H4 (cell line): ENCODE data around the gene PRIMPOL. TPM values are rescaled to one million over a fixed set of nuclear protein-coding genes. Genes with fewer than 3 reads are reported as not detected.
A peak's percentile ranks its signal among the peaks of the same experiment; 100 is the strongest.

Experiments
- DNase-seq: peaks from one replicate; pipeline ENCODE4 v3.0.0-alpha.2; 2015; ENCODE audit warnings: low spot score
- total RNA-seq: library from RNA; depleted of rRNA; stranded (reverse); fragments of >200 nt; shearing (Covaris generic); gene quantifications from 2 replicates; pipeline ENCODE4 v1.2.3, GENCODE V29; 2014

Gene PRIMPOL
- total RNA-seq, 1 experiment from 2014 or later = 26.9 TPM

DNA sequence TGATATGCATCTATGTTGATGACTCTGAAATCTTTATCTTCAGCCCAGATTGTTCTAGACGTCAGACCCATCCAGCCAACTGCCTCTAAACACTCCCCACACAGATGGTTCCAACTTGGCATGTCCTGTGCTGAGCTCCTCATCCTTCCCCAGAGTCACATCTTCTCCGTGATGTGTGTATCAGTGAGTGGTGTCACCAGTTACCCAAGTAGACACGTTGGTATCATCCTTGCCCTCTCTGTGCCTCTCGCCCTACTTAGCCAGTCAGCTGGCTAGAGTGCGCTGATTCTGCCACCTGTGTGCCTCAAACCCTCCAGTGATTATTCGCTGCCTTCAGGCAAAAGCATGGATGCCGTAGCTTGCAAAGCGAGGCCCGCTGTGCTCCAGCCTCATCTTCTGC lies 18.6 kb downstream of the PRIMPOL start:
- no peak for DNase-seq

DNA sequence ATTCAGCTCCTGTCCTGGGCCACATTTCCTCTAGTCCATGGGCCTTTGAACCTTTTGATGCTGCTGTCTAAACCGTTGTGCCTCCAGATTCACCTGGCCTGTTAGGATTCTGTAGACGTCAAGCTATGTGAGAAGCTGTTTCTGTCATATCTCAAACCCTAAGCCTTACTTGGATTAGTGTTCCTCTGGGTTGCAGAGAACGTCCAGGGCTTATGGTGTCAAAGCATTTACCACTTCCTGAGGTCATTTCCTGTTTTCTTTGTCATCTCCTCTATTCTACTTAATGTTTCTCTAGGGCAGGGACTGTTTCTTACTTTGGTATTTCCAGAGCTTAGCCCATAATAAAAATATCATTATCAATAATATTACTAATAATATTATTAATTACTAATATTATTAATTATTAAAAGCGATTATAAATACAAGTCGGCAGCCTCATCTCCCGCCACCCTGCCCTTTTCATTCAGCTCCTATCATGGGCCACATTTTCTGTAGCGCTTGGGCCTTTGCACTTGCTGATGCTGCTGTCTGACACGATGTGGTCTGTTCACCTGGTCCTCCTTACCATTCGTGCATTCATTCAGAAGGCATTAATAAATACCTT lies 19.1 kb downstream of the PRIMPOL start:
- DNase-seq = no peak

DNA sequence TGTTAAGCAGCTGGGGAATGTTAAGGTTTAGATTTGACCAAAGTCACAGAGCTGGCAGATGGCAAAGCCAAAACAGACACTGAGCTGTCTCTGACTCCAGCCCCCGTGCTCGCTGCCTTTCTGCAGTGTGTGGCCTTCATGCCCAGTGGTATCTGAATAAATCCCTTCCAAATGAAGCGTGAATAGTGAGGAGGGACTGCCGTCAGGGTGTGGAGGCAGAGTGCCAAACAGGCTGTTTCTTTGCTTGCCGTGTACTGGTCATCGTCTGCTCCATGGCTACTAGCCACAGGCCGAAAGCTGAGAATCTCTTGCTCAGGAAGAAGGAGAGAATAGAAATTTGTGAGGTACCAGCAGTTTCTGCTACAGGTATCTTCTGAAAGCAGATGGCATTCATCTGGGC lies 19.7 kb downstream of the PRIMPOL start:
- no peak for DNase-seq

DNA sequence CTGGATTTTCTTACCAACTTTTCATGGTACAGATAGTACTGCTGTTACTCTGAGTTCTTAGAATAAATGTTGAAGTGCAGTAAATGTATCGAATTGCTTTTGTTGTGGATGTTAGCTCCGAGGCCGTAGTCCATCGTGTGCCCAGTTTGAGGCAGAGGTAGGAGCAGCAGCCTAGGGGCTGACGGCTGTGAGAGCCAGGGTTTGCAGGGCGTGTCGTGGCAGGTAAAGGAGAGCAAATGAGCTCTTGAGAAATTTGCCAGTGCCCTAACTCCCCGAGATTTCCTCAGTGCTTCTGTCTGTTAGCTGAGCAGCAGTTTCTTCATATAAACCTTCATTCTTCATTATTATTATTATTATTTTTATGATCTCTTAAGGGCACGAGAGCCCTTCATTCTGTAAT lies 21.6 kb downstream of the PRIMPOL start:
- no peak for DNase-seq

DNA sequence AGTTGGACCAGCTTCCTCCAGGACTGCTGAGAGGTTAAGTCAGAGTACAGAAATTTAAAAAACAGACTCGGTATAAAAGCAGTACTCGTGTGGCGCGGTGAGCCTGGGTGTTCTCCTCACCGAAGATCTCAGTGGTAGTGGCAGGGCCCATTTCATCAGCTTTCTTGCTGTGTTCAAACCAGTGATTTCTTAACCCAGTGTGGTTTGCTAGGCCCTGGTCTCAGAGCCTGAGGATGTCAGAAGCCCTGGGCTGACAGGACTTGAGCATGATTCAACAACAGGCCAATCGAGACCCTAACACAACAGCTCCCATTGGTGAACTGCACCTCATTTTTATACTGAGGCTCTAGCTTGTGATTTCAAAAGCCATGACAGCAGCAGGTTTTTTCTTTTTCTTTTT lies 23.2 kb downstream of the PRIMPOL start:
- no peak for DNase-seq

DNA sequence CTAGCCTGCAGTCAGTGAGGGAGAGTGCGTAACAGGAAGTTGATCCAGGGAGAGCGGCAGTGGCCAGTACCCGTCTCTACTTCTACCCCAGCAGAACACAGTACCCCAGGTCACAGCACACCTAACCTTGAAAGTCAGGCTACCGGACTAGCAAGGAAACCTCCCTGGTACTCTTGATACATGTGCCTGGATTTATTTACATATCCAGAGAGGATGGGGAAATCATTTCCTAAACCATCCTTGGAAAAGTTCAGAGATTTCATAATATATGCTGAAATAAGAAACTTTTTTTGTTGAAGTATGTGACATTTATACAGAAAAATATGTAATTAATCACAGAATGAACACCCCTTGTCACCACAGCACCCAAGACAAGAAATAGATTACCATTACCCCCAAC lies 24.5 kb downstream of the PRIMPOL start:
- DNase-seq = no peak

DNA sequence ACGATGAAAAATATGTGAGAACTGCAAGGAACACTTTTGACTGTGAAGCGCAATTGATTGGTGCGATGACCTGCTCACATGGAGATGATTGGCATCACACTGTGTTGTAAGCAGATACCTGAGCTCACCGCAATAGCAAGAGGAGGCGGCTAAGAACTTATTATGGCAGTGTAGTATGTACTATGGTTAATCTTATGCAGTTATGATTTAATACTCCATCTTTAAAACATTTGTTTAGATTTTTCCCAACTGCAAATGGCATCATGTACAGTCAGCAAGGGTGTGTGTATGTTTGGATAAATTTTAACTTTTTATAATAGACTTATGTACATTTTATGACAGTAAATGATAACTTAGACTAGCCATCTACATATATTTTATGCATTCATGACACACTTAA lies 25.5 kb downstream of the PRIMPOL start:
- no peak for DNase-seq

DNA sequence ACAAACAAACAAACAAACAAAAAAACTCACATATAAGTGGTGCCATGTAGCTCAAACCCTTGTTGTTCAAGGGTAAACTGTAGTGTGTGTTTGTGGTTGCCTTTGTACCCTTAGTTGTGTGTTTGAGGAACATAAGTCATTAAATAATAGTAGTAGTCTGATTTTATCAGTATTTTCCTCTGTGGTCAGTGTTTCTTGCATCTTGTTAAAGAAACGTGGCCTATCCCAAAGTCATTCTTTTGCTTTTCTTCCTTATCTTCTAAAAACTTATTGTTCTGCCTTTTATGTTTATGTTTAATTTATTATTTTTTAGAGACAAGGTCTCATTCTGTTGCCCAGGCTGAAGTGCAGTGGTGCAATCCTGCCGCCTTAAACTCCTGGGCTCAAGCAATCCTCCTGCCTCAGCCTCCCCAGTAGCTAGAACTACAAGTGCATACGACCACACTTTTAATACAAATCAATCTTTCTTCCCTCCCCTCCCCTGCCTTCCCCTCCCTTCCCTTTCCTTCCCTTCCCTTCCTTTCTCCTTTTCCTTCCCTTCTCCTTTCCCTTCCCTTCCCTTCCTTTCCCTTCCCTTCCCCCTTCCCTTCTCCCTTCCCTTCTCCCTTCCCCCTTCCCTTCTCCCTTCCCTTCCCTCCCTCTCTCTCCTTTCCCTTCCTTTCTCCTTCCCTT lies 26.4 kb downstream of the PRIMPOL start:
- DNase-seq = no peak

DNA sequence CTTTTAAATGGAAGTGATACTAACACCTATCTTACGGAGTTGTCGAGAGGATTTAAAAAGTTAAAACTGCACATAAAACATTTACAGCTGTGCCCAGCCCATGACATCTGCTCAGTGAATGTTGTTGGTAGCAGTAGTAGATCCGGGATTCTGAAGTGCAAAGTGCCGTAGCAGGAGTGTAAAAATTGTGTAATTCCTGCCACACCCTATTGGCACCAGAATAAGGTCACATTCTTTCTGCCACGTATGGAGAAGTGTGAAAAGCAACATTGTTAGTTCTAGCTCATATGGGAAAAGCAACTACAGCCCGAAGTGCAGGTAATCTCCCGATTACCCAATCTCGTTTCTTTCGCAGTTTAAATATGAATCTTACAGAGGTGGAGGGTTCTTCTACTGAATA lies 31.2 kb downstream of the PRIMPOL start:
- DNase-seq = no peak

DNA sequence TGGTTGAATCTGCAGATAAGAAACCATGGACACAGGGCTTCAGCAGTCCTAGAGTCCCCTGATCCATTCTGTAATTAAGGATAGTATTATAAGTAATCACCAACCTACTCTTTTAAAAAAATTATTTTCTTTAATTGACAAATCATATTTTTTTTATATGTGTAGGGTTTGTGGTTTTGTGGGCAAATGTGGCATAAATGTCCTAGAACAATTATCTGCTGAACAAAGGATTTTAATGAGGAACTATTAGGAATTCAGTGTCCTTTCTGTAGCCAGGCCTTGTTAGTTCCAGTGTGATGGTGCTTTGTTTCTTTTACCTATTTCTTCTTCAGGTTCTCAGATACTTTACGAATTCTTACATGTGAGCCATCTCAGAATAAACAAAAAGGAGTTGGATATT lies 32.4 kb downstream of the PRIMPOL start:
- no peak for DNase-seq

DNA sequence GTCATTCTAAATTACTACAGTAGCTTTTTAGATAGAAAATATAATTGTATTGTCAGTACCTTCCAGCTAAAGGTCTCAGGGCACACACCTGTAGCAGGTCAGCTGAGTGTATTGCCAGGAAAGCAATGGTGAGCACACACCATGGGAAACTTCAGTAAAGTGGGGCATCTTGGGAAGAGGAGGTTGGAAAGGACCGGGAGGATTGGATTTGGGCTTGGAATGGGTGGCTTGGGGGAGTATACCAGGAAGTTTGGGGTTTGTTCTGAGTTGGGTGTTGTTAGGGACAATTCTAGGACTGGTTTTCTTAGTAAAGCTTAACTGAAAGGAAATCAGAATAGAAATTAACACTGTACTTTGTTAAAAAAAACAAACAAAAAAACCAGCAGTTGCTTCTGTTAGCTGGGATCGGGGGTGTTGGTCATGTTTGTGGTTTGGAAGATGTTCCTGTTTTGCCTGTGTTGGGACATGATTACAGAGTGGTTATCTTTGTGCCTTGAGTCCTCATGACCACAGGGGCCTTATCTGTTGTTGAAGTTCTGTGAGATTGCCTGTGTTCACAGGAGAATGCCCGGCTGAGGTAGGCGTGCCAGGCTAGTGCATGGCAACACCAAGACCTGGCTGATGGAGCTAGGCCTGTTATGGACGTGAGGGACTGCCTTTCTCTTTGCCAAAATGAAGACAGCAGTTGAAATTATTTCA lies 35.1 kb downstream of the PRIMPOL start:
- DNase-seq = no peak

DNA sequence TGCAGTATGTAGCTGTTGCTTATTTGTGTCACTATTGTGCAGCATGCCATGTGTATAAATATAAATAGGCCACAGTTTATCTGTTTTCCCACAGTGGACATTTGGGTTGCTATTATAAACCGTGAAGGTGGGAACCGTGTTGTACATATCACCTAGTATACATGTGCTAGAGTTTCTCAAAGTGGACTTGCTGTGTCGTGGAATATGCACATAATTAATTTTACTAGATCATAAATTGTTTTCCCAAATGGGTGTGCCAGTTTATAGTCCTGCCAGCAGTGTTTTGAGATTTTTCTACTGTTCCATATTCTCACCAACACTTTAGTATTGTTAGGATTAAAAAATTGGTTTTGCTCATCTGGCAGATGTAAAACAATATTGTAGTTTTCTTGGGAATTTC lies 38.5 kb downstream of the PRIMPOL start:
- DNase-seq = no peak

DNA sequence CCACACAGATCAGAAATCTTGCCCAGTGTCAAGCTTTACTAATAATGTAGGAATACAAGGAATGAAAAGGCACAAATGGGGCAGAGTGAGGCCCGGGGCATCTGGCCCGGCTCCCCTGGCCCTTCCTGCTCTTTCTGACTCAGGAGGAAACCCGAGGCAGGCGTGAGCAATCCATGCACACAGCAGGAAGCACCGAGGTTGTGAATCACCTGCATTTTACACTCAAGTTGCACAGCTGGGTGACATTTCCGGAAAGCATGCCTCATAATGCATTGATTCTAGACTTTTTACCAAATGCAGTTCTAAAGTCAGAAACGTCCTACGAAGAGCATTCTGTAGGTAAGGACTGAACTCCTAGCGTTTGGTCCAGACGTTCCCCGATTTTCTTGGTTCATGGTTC lies 38.9 kb downstream of the PRIMPOL start:
- DNase-seq = peak; percentile 52

DNA sequence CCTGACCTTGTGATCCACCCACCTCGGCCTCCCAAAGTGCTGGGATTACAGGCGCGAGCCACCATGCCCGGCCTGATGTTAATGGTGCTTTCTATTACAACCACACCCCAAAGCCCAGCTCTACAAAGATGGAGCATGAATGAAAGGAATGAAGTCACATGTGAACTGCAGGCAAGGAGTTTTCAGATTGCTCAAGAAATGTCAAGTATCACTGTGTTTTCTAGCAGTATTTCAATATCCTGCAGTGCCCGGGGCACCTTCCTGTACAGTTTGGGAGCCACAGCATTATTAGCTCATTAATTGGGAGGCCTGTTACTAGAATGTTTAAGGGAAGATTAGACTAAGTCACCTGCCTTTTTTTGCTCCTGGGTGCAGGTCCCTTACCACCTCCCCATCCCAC lies 40.1 kb downstream of the PRIMPOL start:
- no peak for DNase-seq

DNA sequence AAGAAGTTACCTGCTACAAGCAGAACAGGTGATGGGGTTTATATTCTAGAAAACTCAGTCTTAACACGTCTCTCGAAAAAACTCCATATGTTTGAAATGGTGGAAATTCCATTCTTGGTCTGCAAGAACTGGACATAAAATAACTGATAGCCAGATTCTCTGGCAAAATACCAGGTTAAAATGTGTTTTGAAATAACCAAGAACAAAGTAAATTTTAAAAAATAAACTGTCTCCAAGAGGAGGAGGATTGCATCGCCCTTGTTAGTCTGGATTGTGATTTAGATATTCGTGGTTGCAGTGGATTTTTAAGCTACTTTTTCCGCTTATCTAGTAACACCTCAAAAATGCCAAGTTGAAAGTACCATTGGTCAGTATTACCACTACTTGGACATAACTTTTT lies 43.5 kb downstream of the PRIMPOL start:
- no peak for DNase-seq

DNA sequence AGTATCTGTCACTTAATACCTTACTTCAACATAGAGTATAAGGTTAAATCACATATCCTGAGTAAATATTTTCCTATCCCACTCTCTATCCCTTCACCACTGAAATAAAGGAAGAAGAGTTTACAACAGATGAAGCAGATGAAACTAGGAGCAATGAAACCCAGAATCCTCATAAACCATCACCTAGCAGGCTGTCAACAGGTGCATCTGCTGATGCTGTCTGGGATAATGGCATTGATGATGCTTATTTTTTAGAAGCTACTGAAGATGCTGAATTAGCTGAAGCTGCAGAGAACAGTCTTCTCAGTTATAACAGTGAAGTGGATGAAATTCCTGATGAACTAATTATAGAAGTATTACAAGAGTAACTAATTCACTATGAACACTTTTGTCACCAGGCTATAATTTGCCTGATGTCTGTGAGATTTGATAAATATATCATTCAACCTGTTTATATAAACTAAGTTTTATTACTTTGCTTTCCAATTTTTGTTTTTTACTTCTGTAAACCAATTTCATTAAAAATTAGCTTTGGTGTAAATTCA lies 44.9 kb downstream of the PRIMPOL start:
- no peak for DNase-seq

DNA sequence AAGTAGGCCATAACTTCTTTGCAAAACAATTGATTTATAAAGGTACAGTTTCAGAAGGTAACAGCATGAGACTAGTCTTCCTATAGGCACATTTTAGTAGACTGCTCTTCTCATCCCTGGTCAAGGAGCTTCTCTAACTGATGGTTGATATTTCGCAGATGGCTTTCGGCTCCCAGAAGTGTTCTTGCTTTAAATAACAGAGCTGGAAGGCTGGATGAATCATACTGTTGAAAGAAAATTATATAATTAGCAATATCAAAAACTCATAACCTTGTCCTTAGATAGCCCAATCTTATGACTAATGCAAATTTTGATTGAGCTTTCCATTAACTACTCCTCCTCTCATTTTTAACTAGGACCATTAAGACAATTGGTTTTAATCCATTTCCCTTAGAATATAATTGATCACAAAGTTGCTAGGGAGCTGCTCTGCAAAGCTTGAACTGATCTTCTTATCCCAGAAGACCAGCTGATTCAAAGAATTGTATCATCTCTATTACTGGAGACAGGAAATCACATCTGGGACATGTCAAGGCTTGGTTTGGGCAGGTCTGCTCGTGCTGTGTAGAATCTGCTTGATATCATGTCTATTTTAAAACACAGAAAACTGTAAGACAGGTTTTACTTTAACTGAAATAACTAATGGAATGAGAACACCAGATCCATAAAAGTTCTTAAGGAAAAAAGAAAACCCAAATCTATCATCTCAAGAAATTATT lies 45.8 kb downstream of the PRIMPOL start:
- DNase-seq = no peak

DNA sequence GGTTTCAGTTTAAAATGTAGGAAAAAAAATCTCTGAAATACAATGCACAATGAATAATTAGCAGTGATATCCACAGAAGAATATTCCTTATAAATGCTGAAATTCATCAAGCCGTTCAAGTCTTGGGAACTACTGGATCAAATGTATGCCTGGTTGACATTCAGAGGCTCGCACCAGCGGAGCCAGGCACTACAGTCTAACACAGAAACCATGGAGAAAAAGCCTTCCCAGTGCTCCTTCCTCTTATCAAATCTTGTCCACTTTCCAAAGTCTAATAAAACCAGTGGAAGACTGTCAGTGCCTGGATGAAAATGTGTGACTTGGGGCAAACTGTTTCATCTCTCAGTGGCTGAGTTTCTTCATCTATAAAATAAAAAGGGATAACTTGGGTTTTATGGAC lies 48.4 kb downstream of the PRIMPOL start:
- no peak for DNase-seq

DNA sequence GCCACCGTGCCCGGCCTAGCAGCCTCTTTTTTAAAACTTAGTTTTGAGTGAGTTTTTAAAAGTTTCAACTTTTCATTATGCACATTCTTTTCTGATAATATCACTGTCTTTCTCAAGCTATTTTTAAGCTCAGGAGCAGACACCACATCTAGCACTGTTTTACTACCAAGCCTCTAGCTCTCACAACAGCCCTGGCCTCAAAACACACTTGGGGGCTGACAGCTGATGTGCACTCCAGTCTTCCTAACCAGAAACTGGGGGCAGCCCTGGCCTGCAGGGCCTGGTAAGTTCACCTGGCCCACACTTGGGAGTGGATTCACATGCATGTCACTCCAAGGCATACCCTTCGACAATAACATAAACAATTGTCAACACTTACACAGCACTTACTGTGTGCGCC lies 50.4 kb downstream of the PRIMPOL start:
- DNase-seq = no peak

DNA sequence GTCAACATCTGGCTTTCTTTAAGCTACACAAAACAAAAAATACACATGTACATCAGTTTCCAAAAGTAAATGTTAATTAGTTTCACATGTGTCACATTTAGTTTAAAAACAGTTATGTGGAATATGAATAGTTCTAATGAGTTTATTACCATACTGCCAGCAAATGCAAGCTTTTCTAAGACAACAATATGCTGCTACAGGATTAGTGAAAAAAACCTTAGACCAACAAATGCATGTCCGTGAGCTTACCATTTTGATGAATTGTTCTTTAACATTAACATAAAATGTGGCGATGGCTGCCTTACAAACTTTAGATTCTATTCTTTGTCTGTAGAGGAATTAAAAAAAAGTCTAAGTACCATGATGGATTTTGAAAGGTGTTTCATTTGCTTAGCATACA lies 52.6 kb downstream of the PRIMPOL start:
- DNase-seq = no peak

DNA sequence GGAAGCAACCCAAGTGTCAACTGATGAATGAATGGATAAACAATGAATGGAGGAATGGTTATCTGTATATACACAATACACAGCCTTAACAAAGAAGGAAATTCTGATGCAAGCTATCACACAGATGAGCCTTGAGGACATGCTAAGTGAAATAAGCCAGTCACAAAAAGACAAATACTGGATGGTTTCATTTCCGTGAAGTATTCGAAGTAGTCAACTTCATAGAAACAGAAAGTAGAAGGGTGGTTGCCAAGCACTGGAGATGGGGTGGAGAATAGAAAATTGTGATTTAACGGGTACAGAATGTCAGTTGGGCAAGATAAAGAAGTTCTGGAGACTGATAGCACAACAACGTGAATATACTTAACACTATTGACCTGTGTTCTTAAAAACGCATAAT lies 56.2 kb downstream of the PRIMPOL start:
- DNase-seq = no peak

DNA sequence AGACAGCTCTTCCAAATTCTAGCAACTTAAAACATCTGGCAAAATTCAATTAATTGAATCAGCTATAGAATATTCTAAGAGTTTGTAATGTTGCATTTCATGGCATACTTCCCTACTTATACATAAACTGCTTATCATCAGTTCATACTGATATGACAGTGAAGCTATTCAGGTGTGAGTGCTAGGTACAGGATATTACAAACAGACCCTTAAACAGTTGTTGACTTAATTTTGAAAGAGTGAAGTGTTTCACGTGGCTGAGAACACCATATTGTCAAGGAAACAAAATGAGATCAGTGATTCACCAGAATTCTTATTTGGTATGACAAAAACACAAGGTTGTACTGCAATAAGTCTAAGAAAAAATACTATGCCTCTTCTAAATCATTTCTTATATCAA lies 56.9 kb downstream of the PRIMPOL start:
- DNase-seq = no peak

DNA sequence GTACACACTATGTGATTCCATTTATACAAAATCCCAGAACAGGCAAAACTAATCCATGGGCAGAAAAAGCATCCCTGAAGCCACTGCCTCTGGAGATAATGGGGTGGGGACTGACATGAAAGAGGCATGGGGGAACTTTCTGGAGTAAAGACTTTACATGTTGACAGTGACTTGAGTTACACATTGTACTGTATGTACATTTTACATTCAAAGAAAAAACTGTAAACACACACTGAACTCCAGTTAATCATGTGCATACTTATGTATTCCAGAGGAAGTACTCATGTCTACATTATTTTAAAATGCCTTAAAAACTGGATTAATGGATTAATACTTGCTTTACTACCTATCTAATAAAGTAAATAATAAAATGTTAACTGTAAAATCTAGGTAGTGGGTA lies 62.8 kb downstream of the PRIMPOL start:
- DNase-seq = no peak
